NCI-H748 (cell line): ENCODE measurements around the gene SNX30.

ENCODE experiments used
- DNase-seq: peaks from one replicate; lab custom pipeline; 2025; ENCODE audit not compliant: unreplicated experiment; lab: John Stamatoyannopoulos, UW

The SNX30 gene

GRCh38 chr9:112819635-112820496 lies 69.3 kb downstream of the SNX30 start:
- DNase-seq, result peak; percentile 71

DNA sequence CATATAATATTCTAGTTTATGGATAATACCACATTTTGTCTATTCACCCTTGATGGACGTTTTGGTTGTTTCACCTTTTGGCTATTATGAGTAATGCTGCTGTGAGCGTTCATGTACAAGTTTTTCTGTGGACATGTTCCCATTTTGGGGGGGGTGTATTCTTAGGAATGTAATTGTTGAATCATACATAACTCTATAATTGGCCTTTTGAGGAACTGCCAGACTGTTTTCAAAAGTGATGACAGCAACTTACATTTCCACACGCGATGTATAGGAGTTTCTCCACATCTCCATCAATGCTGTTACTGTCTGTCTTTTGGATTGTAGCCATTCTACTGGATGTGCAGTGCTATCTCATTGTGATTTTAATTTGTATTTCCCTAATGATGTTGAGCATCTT lies 70.3 kb downstream of the SNX30 start:
- DNase-seq, result no peak

GRCh38 chr9:112822618-112823017 lies 72.1 kb downstream of the SNX30 start:
- no peak for DNase-seq

- no peak for DNase-seq
These were observed 72.7 kb downstream of the SNX30 start for GRCh38 chr9:112823257-112823656.

DNA sequence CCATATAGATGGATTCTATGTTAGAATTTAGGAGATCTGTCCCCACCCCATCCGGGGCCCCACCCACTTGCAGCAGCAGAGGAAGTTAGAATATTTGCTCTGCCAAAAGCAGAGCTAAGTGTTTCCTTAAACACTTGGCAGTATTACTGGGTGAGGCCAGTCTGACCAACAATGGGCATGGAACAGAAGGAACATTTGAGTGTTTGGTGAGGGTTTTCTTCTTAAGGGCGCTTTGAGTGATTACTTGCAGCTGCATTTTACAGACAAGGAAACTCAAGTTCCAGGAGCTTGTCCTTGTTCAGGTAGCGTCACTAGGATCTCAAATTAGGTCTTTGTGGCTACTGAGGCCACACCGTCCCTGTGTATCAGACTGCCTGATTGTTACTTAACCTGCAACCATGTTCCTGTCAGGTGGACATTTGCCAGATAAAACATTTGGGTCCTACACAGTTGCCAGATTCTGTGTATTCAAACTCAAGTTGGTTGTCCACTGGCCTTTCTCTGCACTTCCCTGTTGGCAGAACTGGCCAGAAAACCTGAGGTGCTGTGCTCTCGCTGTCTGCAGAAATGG lies 80.8 kb downstream of the SNX30 start:
- no peak for DNase-seq

- DNase-seq, result no peak
These were observed 81.4 kb downstream of the SNX30 start for GRCh38 chr9:112831969-112832368.

- DNase-seq, result no peak
These were observed 82.5 kb downstream of the SNX30 start for GRCh38 chr9:112833081-112833480.

GRCh38 chr9:112836394-112836793 lies 85.8 kb downstream of the SNX30 start:
- no peak for DNase-seq

DNA sequence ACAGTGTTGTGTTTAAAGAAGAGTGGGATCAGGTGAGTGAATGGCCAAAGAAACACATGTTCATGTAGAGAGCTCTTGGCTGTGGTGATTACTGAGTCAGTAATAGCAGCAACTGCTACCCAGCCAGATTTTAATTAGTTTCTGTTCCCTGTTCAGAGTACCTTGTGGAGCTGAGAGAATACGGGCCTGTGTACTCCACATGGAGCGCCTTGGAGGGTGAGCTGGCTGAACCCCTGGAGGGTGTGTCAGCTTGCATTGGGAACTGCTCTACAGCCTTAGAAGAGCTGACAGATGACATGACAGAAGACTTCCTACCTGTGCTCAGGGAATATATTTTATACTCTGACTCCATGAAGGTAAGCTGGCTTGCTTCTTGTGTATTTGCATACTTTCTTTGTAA lies 87.8 kb downstream of the SNX30 start:
- DNase-seq, result no peak

- no peak for DNase-seq
These were observed 88.8 kb downstream of the SNX30 start for GRCh38 chr9:112839331-112839730.

GRCh38 chr9:112841261-112841660 lies 90.7 kb downstream of the SNX30 start:
- DNase-seq, result no peak

DNA sequence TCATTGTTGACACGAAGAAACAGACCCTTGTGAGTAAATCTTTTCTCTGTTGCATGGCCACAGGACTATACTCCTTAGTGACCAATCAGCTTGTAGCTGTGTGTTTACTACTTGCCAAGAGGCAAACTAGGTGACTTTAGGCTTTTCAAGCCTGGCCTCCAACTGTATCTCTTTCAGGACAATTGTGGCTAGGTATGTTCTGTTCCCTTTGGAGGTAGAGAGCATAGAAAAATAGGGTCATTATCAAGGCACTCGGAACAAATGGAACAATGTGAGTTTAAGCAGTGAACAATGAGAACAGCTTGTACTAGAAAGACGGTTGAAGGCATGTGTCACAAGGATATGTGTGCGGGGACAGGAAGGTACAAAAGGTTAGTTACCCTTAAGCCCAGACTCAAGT lies 92.0 kb downstream of the SNX30 start:
- no peak for DNase-seq

- peak; percentile 60 for DNase-seq
These were observed 94.4 kb downstream of the SNX30 start for GRCh38 chr9:112844771-112845542.

GRCh38 chr9:112846528-112847488 lies 96.2 kb downstream of the SNX30 start:
- DNase-seq, result no peak

DNA sequence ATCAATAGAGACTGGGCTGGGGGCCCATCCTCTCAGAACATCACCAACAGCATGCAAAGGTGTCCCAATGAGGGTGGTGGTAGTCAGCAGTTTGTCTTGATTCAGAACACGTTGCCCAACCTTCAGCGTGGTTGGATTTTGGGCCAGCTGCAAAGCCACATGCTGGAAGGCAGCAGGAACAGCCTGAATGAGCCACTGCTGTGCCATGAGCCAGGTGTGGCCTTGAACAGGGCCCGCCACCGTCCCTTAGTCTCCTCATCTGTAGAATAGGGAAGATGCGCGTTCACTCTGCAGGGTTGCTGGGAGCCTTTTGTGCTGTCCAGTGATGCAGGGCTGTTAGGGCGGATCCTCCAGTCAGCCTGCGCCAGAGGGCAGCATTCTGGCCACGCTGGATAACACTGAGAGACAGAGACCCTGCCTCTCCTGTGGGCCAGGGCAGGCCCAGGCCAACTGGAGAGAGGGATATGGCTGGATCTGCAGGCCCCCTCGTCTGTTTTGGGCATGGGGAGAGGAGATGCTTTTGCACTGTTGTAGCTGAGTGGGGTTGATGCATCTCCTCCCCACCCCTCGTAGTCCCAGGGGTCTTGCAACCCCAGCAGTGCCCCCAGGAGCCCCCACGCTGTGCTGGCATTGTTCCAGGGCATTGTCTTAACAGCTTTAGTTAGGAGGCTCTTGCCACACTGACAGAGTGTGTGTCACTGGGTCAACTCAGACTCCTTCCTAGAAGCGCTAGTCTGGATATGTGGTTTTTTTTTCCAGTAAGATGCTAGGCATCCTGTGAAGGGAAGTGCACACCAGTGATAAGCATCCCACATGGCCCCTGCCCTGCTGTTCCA lies 98.0 kb downstream of the SNX30 start:
- DNase-seq, result no peak

- no peak for DNase-seq
These were observed 98.9 kb downstream of the SNX30 start for GRCh38 chr9:112849363-112849922.

GRCh38 chr9:112850840-112851239 lies 100.3 kb downstream of the SNX30 start:
- no peak for DNase-seq

GRCh38 chr9:112852741-112853504 lies 102.4 kb downstream of the SNX30 start:
- no peak for DNase-seq
